Measurements from ENCODE around the gene AUTS2. TPM values are rescaled to one million over a fixed set of nuclear protein-coding genes. Genes with fewer than 3 reads are reported as not detected.

AUTS2 gene
- polyA plus RNA-seq, 1 donor (not counting 4 experiments of a cell fraction or from before 2014, with no cell fraction given), result 4.7 TPM

GRCh38 chr7:69860486-69860885 lies 262.2 kb downstream of the AUTS2 start:
- no peak for FAIRE-seq
- H3K4me2 ChIP-seq (ENCODE audit: control insufficient read depth, extremely low read depth, insufficient read depth, low read depth, low read length), result no peak overlapping the region
- H3K27me3 ChIP-seq (ENCODE audit: control insufficient read depth, extremely low read depth, insufficient read depth, low read length), result peaks cover 8% of the 10 kb centered on the region
- H4K20me1 ChIP-seq (ENCODE audit: control insufficient read depth, extremely low read depth, insufficient read depth, low read length), result no peaks in the 10 kb centered on the region
- no peaks in the 10 kb centered on the region for H3K9me3 ChIP-seq (ENCODE audit: control insufficient read depth, low read depth, low read length)
- no peak for DNase-seq (ENCODE audit: low read depth, low spot score)
- H3K4me3 ChIP-seq (ENCODE audit: control insufficient read depth in 2 of 3, extremely low read depth in 1 of 3, insufficient read depth in 2 of 3, low read depth in 1 of 3, low read length in 3 of 3), result no peak overlapping the region
- H2AFZ ChIP-seq (ENCODE audit: control insufficient read depth, low read length), result no peak overlapping the region
- no peak overlapping the region for H3K27ac ChIP-seq (ENCODE audit: control insufficient read depth, insufficient read depth, low read length)
- H3K9ac ChIP-seq (ENCODE audit: control insufficient read depth, extremely low read depth, insufficient read depth, low read length), result no peak overlapping the region
- H3K79me2 ChIP-seq (ENCODE audit: control insufficient read depth, insufficient read depth, low read length), result no peaks in the 10 kb centered on the region
- H3K4me1 ChIP-seq (ENCODE audit: control insufficient read depth, extremely low read depth, insufficient read depth, low read length), result no peaks in the 10 kb centered on the region
- no peak for TF ChIP-seq CTCF (optimal IDR thresholded peaks at IDR 0.05 in 1 of 3, IDR thresholded peaks at IDR 0.05 in 1 of 3, conservative IDR thresholded peaks at IDR 0.05 in 1 of 3; ENCODE audit: extremely low read depth in 1 of 3, insufficient read depth in 2 of 3, low read length in 3 of 3)
- no peak for TF ChIP-seq EZH2 (IDR thresholded peaks at IDR 0.05; ENCODE audit: low read length)
- H3K36me3 ChIP-seq (ENCODE audit: control insufficient read depth in 2 of 2, extremely low read depth in 1 of 2, insufficient read depth in 2 of 2, low read length in 2 of 2), result no peaks in the 10 kb centered on the region
- H3K9me1 ChIP-seq (ENCODE audit: control insufficient read depth, extremely low read depth, insufficient read depth, low read length), result no peaks in the 10 kb centered on the region
- dilution Hi-C loops (cut with MboI; ENCODE audit: extremely low pct_ligation_motif_present, low sequenced_read_pairs), result no loop called here

- Histone ChIP-seq H4K20me1 (ENCODE audit: control insufficient read depth, extremely low read depth, insufficient read depth, low read length) (no peaks in the 10 kb centered on the region), H3K9me3 (ENCODE audit: control insufficient read depth, low read depth, low read length) (no peaks in the 10 kb centered on the region), H3K4me1 (ENCODE audit: control insufficient read depth, extremely low read depth, insufficient read depth, low read length) (no peaks in the 10 kb centered on the region), H3K79me2 (ENCODE audit: control insufficient read depth, insufficient read depth, low read length) (no peaks in the 10 kb centered on the region), H3K4me3 (ENCODE audit: control insufficient read depth in 2 of 3, extremely low read depth in 1 of 3, insufficient read depth in 2 of 3, low read depth in 1 of 3, low read length in 3 of 3) (no peak overlapping the region), H3K27ac (ENCODE audit: control insufficient read depth, insufficient read depth, low read length) (no peak overlapping the region), H3K4me2 (ENCODE audit: control insufficient read depth, extremely low read depth, insufficient read depth, low read depth, low read length) (no peak overlapping the region), H3K27me3 (ENCODE audit: control insufficient read depth, extremely low read depth, insufficient read depth, low read length) (peaks cover 8% of the 10 kb centered on the region), H2AFZ (ENCODE audit: control insufficient read depth, low read length) (no peak overlapping the region), H3K9ac (ENCODE audit: control insufficient read depth, extremely low read depth, insufficient read depth, low read length) (no peak overlapping the region), H3K9me1 (ENCODE audit: control insufficient read depth, extremely low read depth, insufficient read depth, low read length) (no peaks in the 10 kb centered on the region), H3K36me3 (ENCODE audit: control insufficient read depth in 2 of 2, extremely low read depth in 1 of 2, insufficient read depth in 2 of 2, low read length in 2 of 2) (no peaks in the 10 kb centered on the region)
- TF ChIP-seq EZH2 (IDR thresholded peaks at IDR 0.05; ENCODE audit: low read length) (no peak), CTCF (optimal IDR thresholded peaks at IDR 0.05 in 1 of 3, IDR thresholded peaks at IDR 0.05 in 1 of 3, conservative IDR thresholded peaks at IDR 0.05 in 1 of 3; ENCODE audit: extremely low read depth in 1 of 3, insufficient read depth in 2 of 3, low read length in 3 of 3) (no peak)
- DNase-seq (ENCODE audit: low read depth, low spot score) (no peak), FAIRE-seq (no peak)
- dilution Hi-C loops (cut with MboI; ENCODE audit: extremely low pct_ligation_motif_present, low sequenced_read_pairs), result no loop called here
Measured at GRCh38 chr7:69860941-69861622, 262.8 kb downstream of the AUTS2 start.
